HG02678 (cell line): ENCODE results near the gene EPHA8.

Experiments
- ATAC-seq: cut with Tn5 transposase; IDR thresholded peaks from one replicate; pipeline ENCODE4 v1.9.1; 2021; ENCODE audit warnings: mild to moderate bottlenecking, moderate library complexity; ENCODE audit not compliant: unreplicated experiment

EPHA8 gene

DNA sequence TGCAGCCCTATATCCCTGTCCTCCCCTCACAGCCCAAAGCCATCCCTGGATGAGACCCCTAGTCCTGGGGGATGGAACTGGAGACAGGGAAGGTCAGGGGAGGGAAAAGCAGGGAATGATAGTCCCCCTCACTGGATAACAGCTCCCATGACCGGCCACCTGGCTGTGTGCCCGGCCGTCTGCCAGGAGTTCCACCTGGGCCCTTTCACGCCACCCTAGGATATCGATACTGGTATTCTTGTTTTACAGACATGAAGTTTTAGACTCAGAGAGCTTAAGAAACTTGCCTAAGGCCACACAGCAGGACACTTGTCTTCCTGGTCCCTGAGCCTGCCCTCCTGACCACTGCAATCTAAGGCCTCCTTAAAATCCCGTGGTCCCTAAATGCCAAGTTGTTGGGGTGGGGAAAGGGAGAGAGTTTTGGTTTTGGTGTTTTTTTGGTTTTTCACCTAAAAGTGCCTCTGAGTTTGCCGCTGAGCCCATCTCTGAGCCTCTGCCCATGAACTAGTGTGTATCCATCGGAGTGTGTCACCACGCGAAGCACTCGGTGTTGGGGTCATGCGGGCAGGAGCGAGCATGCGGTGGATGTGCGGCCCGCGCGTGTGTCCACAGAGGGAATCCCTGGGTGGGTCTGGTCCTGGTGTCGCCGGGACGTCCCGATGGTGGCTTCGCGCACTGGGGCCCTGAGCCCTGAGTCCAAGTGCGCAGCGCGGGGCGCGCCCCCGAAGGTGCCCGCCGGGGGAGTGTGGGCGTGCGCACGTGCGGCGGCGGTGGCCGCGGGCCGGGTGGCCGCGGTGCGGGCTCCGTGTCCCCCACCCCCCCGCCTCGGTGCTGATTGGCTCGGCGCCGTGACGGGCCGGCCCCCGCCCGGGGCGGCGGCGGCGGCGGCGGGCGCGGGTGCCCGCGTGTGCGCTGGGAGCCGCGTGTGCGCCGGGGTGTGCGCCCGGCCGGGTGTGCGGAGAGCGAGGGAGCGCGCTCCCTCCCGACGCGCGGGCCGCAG is at the start of gene EPHA8:
EPHA8 (plus strand) TSS at position 906 of the 1,000 bp plus-strand sequence. CDS start 147 bp downstream, outside the sequence.
- no peak for ATAC-seq

DNA sequence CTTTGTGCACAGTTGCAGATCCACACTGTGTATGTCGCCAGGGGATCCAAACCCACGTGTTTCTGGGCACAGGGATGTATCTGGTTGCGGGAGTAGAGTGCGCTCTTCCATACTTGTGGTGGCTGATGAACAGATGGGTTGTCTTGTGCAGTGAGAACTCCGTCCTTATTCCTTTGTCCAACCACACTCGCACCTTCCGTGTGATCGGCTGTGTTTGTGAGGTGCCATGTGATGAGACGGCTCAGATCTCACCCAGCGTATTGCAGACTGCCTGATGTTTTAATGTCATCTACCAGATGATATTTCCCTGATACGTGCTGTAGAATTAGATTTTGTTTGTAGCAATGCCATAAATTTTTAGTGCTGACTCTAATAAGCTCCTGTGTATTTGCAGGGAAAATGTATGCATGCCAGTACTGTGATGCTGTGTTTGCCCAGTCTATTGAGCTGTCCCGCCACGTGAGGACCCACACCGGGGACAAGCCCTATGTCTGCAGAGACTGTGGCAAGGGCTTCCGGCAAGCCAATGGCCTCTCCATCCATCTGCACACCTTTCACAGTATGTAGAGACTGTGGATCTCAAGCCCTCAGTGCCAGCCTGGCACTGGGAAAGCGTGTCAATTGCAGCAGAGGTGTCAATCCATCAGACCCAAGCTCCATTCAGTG is 46.2 kb upstream of the EPHA8 start:
- ATAC-seq, result no peak

GRCh38 chr1:22517956-22518355 is 45.3 kb upstream of the EPHA8 start:
- no peak for ATAC-seq

DNA sequence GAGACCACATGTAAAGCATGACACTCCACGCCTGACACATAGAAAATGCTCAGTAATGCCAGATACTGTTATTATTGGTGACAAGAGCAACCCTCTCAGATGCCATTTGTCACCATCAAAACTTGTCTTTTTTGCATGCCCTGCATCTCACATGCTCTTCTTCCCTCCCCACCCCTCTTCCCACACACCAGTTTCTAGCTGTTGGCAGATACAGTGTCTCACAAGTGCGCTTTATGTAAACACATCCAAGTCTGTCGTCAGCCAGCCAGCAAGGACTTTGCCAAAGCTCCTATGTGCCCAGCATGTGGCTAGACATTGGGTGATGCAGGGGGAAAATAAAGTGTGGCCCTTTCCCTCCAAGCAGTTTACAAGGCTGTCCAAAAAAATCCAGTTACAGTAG is 44.9 kb upstream of the EPHA8 start:
- no peak for ATAC-seq

DNA sequence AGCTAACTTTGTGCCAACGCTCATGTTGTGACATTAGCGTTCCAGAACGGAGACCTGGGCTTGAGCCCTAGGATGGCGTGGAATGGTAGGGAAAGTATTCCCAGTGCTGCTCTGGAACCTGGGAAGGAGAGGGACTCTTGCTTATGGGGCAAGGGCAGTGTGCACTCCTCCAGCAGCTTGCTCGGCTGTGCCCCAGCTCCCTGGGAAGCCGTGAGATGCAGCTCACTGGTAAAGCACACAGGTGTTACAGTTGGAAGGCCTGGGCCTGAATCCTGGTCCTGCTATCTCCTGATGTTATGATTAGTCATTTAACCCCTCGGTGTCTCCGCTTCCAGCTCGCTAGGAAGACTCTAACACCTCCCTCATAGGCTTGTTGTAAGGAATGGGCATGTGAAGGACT is 42.4 kb upstream of the EPHA8 start:
- ATAC-seq, result no peak

DNA sequence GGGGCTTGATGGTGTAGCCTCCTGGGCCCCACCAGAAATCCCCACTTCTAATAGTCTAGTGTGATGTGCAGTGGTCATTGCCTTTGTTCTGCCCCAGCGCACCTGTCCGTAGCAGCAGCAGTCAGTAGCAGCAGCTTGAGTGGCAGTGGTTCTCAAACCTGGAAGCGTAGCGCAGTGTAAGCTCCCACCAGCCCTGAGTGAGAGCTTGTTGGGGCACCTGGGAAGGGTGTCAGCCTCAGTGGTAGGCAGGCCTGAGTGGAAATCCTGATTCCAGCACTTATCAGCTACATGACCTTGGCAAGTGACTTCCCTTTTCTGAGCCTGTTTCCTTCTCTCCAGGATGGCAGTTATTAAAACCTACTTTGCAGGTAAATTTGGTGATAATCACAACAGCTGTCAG is 41.6 kb upstream of the EPHA8 start:
- no peak for ATAC-seq

DNA sequence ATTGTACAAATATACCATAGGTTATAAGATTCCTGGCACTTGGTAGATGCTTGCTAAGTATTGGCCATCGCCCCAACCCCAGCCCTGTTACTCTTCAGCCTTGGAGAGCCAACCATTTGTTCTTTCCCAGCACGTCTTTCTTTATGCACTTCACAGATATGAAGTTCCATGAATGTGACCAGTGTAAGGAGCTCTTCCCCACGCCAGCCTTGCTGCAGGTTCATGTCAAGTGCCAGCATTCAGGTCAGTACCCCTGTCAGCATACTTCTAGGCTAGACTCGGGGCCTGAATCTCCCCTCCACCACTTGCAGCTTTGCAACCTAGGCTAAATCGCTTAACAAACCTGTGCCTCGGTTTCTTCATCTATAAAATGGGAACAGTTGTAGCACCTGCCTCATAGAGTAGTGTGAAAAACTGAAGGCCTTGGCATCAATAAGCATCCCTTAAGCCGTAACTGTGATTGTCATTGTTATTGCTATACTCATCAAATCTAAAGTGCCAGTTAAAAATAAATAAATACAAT is 41.0 kb upstream of the EPHA8 start:
- ATAC-seq, result no peak

- no peak for ATAC-seq
Observed at GRCh38 chr1:22524481-22524880, 38.8 kb upstream of the EPHA8 start.

DNA sequence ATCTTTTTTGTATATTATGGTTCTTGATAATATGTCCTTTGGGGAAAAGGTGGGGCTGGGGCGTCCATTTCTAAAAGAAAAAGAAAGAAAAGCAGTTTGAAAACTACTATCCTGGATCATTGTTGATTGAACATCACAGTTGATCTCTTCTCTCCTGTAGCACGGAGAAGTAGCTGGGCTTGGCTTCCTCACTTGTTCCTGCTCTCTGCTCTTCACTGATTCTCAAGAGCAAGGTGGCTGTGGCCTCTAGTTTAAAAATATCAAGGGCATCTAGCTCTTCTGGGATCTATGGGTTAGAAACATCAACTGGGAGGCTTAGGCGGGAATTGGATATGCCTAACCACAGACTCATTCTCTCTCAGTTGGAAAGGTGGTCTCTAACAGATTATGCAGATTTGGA is 38.1 kb upstream of the EPHA8 start:
- no peak for ATAC-seq

GRCh38 chr1:22525646-22526045 is 37.6 kb upstream of the EPHA8 start:
- no peak for ATAC-seq

GRCh38 chr1:22526098-22526497 is 37.2 kb upstream of the EPHA8 start:
- ATAC-seq, result no peak

GRCh38 chr1:22526677-22527076 is 36.6 kb upstream of the EPHA8 start:
- ATAC-seq, result no peak

GRCh38 chr1:22527122-22527521 is 36.2 kb upstream of the EPHA8 start:
- ATAC-seq, result no peak

GRCh38 chr1:22527555-22528296 is 35.6 kb upstream of the EPHA8 start:
- ATAC-seq, result no peak

- ATAC-seq, result no peak
Observed at GRCh38 chr1:22528451-22528850, 34.8 kb upstream of the EPHA8 start.

- ATAC-seq, result no peak
Observed at GRCh38 chr1:22529901-22530621, 33.2 kb upstream of the EPHA8 start.

DNA sequence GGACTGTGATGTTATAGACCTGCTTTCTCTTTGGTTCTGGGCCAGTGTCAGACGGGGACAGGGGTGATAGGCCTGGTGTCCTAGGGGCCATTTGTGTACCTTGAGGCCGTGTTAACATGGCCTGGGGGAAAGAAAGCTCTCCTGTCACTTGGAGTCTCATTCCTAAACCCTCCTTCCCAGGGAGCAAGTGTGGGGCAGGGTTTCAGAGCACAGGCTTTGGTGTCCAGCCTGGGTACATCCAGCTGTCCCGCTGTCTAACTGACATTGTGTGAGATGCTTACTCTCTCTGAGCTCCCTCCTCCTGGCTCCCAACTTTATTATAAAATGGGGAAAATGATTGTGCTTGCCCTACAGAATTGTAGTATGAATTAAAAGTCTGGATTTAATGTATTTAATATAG is 32.6 kb upstream of the EPHA8 start:
- no peak for ATAC-seq

DNA sequence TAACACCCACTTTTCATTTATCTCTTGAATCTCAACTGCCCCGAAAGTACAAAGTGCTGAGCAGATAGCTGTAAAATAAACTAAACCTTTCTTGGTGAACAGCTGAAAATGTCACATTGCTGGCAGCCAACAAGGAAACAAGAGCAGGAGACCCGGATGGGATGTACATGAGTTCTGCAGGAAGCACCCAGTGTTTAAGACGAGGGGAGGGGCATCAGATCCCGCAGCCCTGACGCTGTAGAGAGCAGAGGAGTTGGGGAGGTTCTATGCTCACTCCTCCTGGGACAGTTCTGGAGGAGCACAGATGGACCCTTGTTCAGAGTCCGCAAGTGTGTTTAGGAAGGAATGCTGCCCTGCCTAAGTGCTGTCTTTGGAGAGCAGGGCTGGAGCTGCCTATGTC is 32.0 kb upstream of the EPHA8 start:
- ATAC-seq, result no peak

- ATAC-seq, result no peak
Observed at GRCh38 chr1:22533244-22533895, 29.9 kb upstream of the EPHA8 start.

DNA sequence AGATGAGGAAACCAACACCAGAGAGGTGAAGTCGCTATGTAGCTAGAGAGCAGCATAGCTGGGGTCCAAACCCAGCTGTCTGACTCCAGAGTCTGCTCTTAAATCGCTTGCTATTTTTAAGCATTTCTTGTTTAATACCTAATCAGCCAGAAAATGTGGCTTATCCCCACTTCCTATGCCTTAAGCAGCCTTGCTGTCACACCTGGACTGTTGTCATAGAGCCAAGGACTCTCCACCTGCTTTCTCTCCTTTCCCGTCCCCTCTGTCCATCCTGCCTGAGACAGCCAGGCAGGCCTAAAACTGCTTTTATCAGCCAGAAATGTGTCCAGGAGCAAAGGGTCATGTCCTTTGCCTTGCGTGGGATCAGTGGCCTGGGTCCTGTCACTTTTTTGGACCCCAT is 28.3 kb upstream of the EPHA8 start:
- no peak for ATAC-seq
